GM23338 (cell line): ENCODE measurements around the gene ZNF438. TPM values are rescaled to one million over a fixed set of nuclear protein-coding genes. Genes with fewer than 3 reads are reported as not detected.

Source experiments
- ATAC-seq: fragments of 200-7000 bp; cut with Tn5 transposase; 3 replicates; pipeline ENCODE4 v1.9.1; 2020
- DNase-seq: peaks from one replicate; pipeline ENCODE4 v3.0.0-alpha.2; 2015; ENCODE audit warnings: low spot score
- H2AFZ ChIP-seq: fragments of 200-600 bp; sonication (generic); 2 replicates; pipeline ENCODE4 v1.8.0; 2016; ENCODE audit warnings: antibody characterized with exemption, mild to moderate bottlenecking, moderate library complexity
- H3F3A ChIP-seq: fragments of 200-600 bp; sonication (generic); replicated peaks from 2 replicates; pipeline ENCODE4 v1.8.0; 2017; ENCODE audit warnings: antibody characterized with exemption, mixed run types, low read depth
- H3K27ac ChIP-seq: fragments of 200-600 bp; sonication (generic); 2 replicates; pipeline ENCODE4 v1.6.1; 2016; ENCODE audit warnings: low read depth
- H3K27me3 ChIP-seq: fragments of 200-600 bp; sonication (generic); 2 replicates; pipeline ENCODE4 v1.8.0; 2016; ENCODE audit warnings: mild to moderate bottlenecking, mixed run types, moderate library complexity; ENCODE audit not compliant: insufficient read depth
- H3K36me3 ChIP-seq: fragments of 200-600 bp; sonication (generic); 2 replicates; pipeline ENCODE4 v1.8.0; 2016; ENCODE audit warnings: mild to moderate bottlenecking; ENCODE audit not compliant: insufficient read depth
- H3K4me1 ChIP-seq: fragments of 200-600 bp; sonication (generic); 2 replicates; pipeline ENCODE4 v1.8.0; 2016; ENCODE audit warnings: mild to moderate bottlenecking, moderate library complexity; ENCODE audit not compliant: insufficient read depth
- H3K4me2 ChIP-seq: fragments of 200-600 bp; sonication (generic); 2 replicates; pipeline ENCODE4 v1.7.1; 2017; ENCODE audit warnings: mixed run types
- H3K4me3 ChIP-seq: fragments of 200-600 bp; sonication (generic); 2 replicates; pipeline ENCODE4 v1.6.1; 2016; ENCODE audit warnings: mixed run types
- H3K79me2 ChIP-seq: fragments of 200-600 bp; sonication (generic); replicated peaks from 2 replicates; pipeline ENCODE4 v1.8.0; 2017; ENCODE audit warnings: mild to moderate bottlenecking; ENCODE audit not compliant: insufficient read depth
- H3K9me2 ChIP-seq: fragments of 200-600 bp; sonication (generic); 2 replicates; pipeline ENCODE4 v1.8.0; 2017; ENCODE audit not compliant: insufficient read depth
- H4K20me1 ChIP-seq: fragments of 200-600 bp; sonication (generic); replicated peaks from 2 replicates; pipeline ENCODE4 v1.8.0; 2017; ENCODE audit warnings: mild to moderate bottlenecking; ENCODE audit not compliant: insufficient read depth
- H3K27ac Mint-ChIP-seq: 2 replicates; pipeline ENCODE4 v1.8.0; 2020; ENCODE audit warnings: inconsistent platforms, mild to moderate bottlenecking, moderate library complexity, mixed read lengths
- H3K27me3 Mint-ChIP-seq: 3 replicates; pipeline ENCODE4 v1.8.0; 2022; ENCODE audit warnings: low read depth, mild to moderate bottlenecking, moderate library complexity, mixed read lengths, inconsistent platforms; ENCODE audit not compliant: insufficient read depth, poor library complexity
- H3K36me3 Mint-ChIP-seq: 3 replicates; pipeline ENCODE4 v1.8.0; 2021; ENCODE audit warnings: low read depth, mild to moderate bottlenecking, inconsistent platforms, moderate library complexity, mixed read lengths
- H3K4me1 Mint-ChIP-seq: 3 replicates; pipeline ENCODE4 v1.8.0; 2020; ENCODE audit warnings: mild to moderate bottlenecking, inconsistent platforms, mixed read lengths
- H3K4me3 Mint-ChIP-seq: 3 replicates; pipeline ENCODE4 v1.8.0; 2021; ENCODE audit warnings: moderate library complexity, mild to moderate bottlenecking, inconsistent platforms, mixed read lengths
- H3K9me3 Mint-ChIP-seq: 3 replicates; pipeline ENCODE4 v1.8.0; 2020; ENCODE audit warnings: moderate library complexity, mild to moderate bottlenecking, inconsistent platforms, mixed read lengths
- POLR2AphosphoS5 ChIP-seq: IDR thresholded peaks from 2 replicates; pipeline ENCODE4 v1.6.1; 2016; ENCODE audit warnings: antibody characterized with exemption, low read depth
- REST ChIP-seq: IDR thresholded peaks from one replicate; pipeline ENCODE4 v1.6.1; 2018; ENCODE audit warnings: antibody characterized with exemption; ENCODE audit not compliant: unreplicated experiment
- STAT1 ChIP-seq: IDR thresholded peaks from one replicate; pipeline ENCODE4 v1.6.1; 2016; ENCODE audit warnings: antibody characterized with exemption; ENCODE audit not compliant: unreplicated experiment
- ZNF114 ChIP-seq: fragments of 250-450 bp; sonication (Bioruptor Pico); IDR thresholded peaks from 2 replicates; pipeline ENCODE4 v1.5.0; 2020; ENCODE audit warnings: mild to moderate bottlenecking, moderate library complexity
- ZNF462 ChIP-seq: fragments of 250-450 bp; sonication (Bioruptor Pico); IDR thresholded peaks from 2 replicates; pipeline ENCODE4 v1.5.0; 2020; ENCODE audit warnings: mild to moderate bottlenecking, moderate library complexity
- polyA plus RNA-seq: library from polyadenylated mRNA; unstranded; fragments of >200 nt; fragmentation: Nextera tagmentation; extraction: Ambion mirVana; gene quantifications from 2 replicates; pipeline ENCODE4 v1.2.1, GENCODE V29; 2016
- total RNA-seq: library from RNA; depleted of rRNA; stranded (reverse); fragments of >200 nt; shearing (Covaris generic); gene quantifications from 2 replicates; pipeline ENCODE4 v1.2.3, GENCODE V29; 2014

The ZNF438 gene
- total and polyA plus RNA-seq, 2 experiments from 2014 or later = 0.91 to 0.94 TPM

- no peaks in the 10 kb centered on the region for H3K27me3 ChIP-seq
- H3K79me2 ChIP-seq = no peaks in the 10 kb centered on the region
- no peaks in the 10 kb centered on the region for H3F3A ChIP-seq
- H3K36me3 Mint-ChIP-seq = no peaks in the 10 kb centered on the region
- no peaks in the 10 kb centered on the region for H4K20me1 ChIP-seq
- H3K36me3 ChIP-seq = no peaks in the 10 kb centered on the region
- H3K9me2 ChIP-seq = no peaks in the 10 kb centered on the region
- TF ChIP-seq ZNF114 (CRISPR knock-in tag) (no peak), STAT1 (no peak), POLR2AphosphoS5 (no peak), REST (no peak)
- no peak for ATAC-seq
- no peak overlapping the region for H2AFZ ChIP-seq
- peaks cover 8% of the 10 kb centered on the region for H3K4me1 ChIP-seq
- no peaks in the 10 kb centered on the region for H3K9me3 Mint-ChIP-seq
- H3K27ac ChIP-seq = no peak overlapping the region
- H3K4me1 Mint-ChIP-seq = peaks cover 41% of the 10 kb centered on the region
- H3K27ac Mint-ChIP-seq = no peak overlapping the region
- peaks cover 3% of the 10 kb centered on the region for H3K27me3 Mint-ChIP-seq
- H3K4me3 Mint-ChIP-seq = no peak overlapping the region
- no peak overlapping the region for H3K4me2 ChIP-seq
- DNase-seq = no peak
- H3K4me3 ChIP-seq = no peak overlapping the region
These were observed 200.2 kb downstream of the ZNF438 start for GRCh38 chr10:30831426-30831825.

- no peaks in the 10 kb centered on the region for H3K79me2 ChIP-seq
- no peak; the same call in 2 of the 3 replicates for ATAC-seq
- TF ChIP-seq REST (no peak), ZNF114 (CRISPR knock-in tag) (no peak), ZNF462 (CRISPR knock-in tag) (no peak)
These were observed 201.1 kb downstream of the ZNF438 start for GRCh38 chr10:30830315-30831230.

More at GRCh38 chr10:30830315-30831230, 201.1 kb downstream of the ZNF438 start:
- Histone ChIP-seq H3K4me1 (peaks cover 8% of the 10 kb centered on the region), H3K4me3 (no peak overlapping the region), H3K36me3 (no peaks in the 10 kb centered on the region), H2AFZ (no peak overlapping the region), H3K27me3 (no peaks in the 10 kb centered on the region), H3K27ac (no peak overlapping the region), H4K20me1 (no peaks in the 10 kb centered on the region), H3K4me2 (no peak overlapping the region), H3K9me2 (peaks cover 3% of the 10 kb centered on the region; the same call in 1 of the 2 replicates), H3F3A (no peaks in the 10 kb centered on the region)
- no peak overlapping the region for H3K4me3 Mint-ChIP-seq
- no peaks in the 10 kb centered on the region for H3K9me3 Mint-ChIP-seq
- peaks cover 4% of the 10 kb centered on the region for H3K27me3 Mint-ChIP-seq
- H3K4me1 Mint-ChIP-seq = peaks cover 47% of the 10 kb centered on the region
- H3K36me3 Mint-ChIP-seq = no peaks in the 10 kb centered on the region
- H3K27ac Mint-ChIP-seq = no peak overlapping the region
- DNase-seq = no peak
